Measurements from ENCODE around the gene AGBL4. TPM values are rescaled to one million over a fixed set of nuclear protein-coding genes. Genes with fewer than 3 reads are reported as not detected.

Gene AGBL4
- total and polyA plus RNA-seq, 11 donors: 0.40 to 1.4 (median 0.54) TPM; not detected in 3

GRCh38 chr1:48693180-48693579, 1330.6 kb downstream of the AGBL4 start:
- 68 to 75% (median 71%) methylated on average over 11 of the region's 11 CpGs for WGBS, 4 donors
- Histone ChIP-seq H3K4me3 (no peak overlapping the region), H3K9me3 (no peaks in the 10 kb centered on the region), H3K36me3 (no peaks in the 10 kb centered on the region), H3K27me3 (peaks cover 0 to 27% (median 3%) of the 10 kb centered on the region in 9 donors), H3K27ac (no peak overlapping the region), H3K4me1 (no peaks in the 10 kb centered on the region)
- ATAC-seq: no peak
- intact Hi-C loops (cut with DNase I): loop anchor here in 4 of 10 donors (10.0 kb wide), 3 partner anchors 118 to 588 kb away; no protein-coding TSS in a partner anchor
- DNase-seq: no peak
- TF ChIP-seq POLR2A (IDR thresholded peaks at IDR 0.05) (no peak), CTCF (IDR thresholded peaks at IDR 0.05) (no peak)

DNA sequence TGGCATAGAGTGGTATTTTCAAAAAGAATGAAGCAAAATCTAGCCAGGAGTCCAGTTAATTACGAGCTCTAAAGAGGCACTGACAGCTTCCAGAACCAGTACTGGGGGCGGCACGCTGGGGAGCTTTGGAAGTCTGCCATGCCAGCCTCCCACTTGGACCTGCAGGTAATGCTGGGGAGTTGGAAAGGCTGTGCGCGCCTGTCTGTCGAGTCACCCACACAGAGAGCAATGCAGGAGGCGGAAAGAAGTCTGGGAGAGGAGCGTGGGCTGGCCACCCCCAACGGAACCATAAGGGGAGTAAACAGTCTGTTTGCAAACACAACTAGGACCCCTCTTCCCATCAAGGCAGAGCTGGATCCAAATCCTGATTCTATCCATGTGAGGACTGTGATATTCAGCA, 1331.5 kb downstream of the AGBL4 start:
- Histone ChIP-seq H3K27ac (no peak overlapping the region), H3K4me1 (no peaks in the 10 kb centered on the region), H3K9me3 (no peaks in the 10 kb centered on the region), H3K4me3 (no peak overlapping the region), H3K36me3 (no peaks in the 10 kb centered on the region), H3K27me3 (peaks cover 0 to 24% (median 3%) of the 10 kb centered on the region in 9 donors)
- intact Hi-C loops (cut with DNase I): loop anchor here in 4 of 10 donors (10.0 kb wide), 3 partner anchors 117 to 587 kb away; no protein-coding TSS in a partner anchor
- ATAC-seq (no peak), DNase-seq (no peak)
- 70 to 83% (median 75%) methylated on average over 9 of the region's 9 CpGs for WGBS, 4 donors
- TF ChIP-seq CTCF (IDR thresholded peaks at IDR 0.05): no peak
- no peak for TF ChIP-seq POLR2A (IDR thresholded peaks at IDR 0.05)

- no peak for TF ChIP-seq POLR2A (IDR thresholded peaks at IDR 0.05)
- no peak for TF ChIP-seq CTCF (IDR thresholded peaks at IDR 0.05)
- Histone ChIP-seq H3K4me1 (no peaks in the 10 kb centered on the region), H3K36me3 (no peaks in the 10 kb centered on the region), H3K27ac (no peak overlapping the region), H3K27me3 (peaks cover 0 to 19% (median 3%) of the 10 kb centered on the region in 9 donors), H3K9me3 (no peaks in the 10 kb centered on the region), H3K4me3 (no peak overlapping the region)
- ATAC-seq (no peak), DNase-seq (no peak)
- WGBS, 4 donors: 75 to 79% (median 77%) methylated on average over 5 of the region's 5 CpGs
- intact Hi-C loops (cut with DNase I): loop anchor here in 4 of 10 donors (10.0 kb wide), 3 partner anchors 117 to 587 kb away; no protein-coding TSS in a partner anchor
Observed at GRCh38 chr1:48691429-48692001, 1332.2 kb downstream of the AGBL4 start.

DNA sequence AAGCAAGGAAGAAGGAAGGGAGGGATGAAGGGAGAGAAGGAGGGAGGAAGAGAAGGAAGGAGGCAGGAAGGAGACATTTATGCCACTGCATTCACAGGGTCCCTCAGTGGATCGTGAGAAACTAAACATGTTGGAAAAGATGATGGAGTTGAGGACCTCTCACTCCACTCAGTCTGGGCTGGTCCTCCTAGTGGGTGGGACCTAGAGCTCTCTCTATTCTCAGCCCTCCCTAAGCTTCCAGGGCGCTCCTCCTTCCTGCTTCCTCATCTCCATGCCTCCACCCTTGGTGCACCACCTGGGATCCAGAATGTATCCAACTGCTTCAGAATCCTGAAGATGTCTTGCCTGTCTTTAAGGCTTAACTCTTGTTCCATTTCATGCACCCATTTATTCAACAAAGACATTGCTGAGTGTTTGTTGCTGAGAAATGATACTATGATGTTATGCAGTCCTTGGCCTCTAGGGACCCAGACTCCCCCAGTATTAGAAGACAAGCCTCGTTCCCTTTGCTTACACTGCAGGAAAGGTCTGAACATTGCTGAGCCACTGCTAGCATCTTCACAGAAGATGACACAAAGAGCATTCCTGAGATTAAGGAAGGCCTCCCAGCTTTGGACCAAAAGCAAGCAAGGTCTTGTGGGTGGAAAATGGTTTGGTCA, 1335.5 kb downstream of the AGBL4 start:
- H3K4me3 ChIP-seq: no peak overlapping the region
- 44 to 57% (median 50%) methylated on average over 3 of the region's 3 CpGs for WGBS, 4 donors
- ATAC-seq: no peak

More for the DNA sequence above, 1335.5 kb downstream of the AGBL4 start:
- Histone ChIP-seq H3K36me3 (no peaks in the 10 kb centered on the region), H3K27ac (no peak overlapping the region), H3K4me1 (no peaks in the 10 kb centered on the region), H3K9me3 (no peaks in the 10 kb centered on the region), H3K27me3 (peaks cover 0 to 14% (median under 1%) of the 10 kb centered on the region in 9 donors)
- intact Hi-C loops (cut with DNase I): loop anchor here in 1 of 10 donors (10.0 kb wide), 1 partner anchor 117 kb away; no protein-coding TSS in a partner anchor
- TF ChIP-seq CTCF (IDR thresholded peaks at IDR 0.05): no peak
- TF ChIP-seq POLR2A (IDR thresholded peaks at IDR 0.05): no peak
- no peak for DNase-seq

Data from heart left ventricle (tissue), 16 donors.